GM12878 (cell line): ENCODE measurements around the gene LRRC2. TPM values are rescaled to one million over a fixed set of nuclear protein-coding genes. Genes with fewer than 3 reads are reported as not detected.

Experiments used
- ATAC-seq: fragments of 200-7000 bp; cut with Tn5 transposase; 3 replicates; pipeline ENCODE4 v1.9.1; 2020; ENCODE audit warnings: mild to moderate bottlenecking, moderate library complexity
- BruUV-seq: library from RNA; stranded (reverse); fragments of 400-500 nt; replicated peaks from 2 replicates; lab custom pipeline; 2021; lab: Mats Ljungman, UMichigan
- CTCF ChIA-PET: fragments of 300-600 bp; sonication (Branson Sonifier 250); formaldehyde crosslinking; extraction: SDS; loops from one replicate; lab custom pipeline; 2021; ENCODE audit warnings: inconsistent platforms; lab: Yijun Ruan, JAX
- POLR2A ChIA-PET: fragments of 350-600 bp; formaldehyde crosslinking; extraction: SDS; loops from one replicate; lab custom pipeline; 2021; ENCODE audit warnings: inconsistent platforms; lab: Charles Lee
- RAD21 ChIA-PET: fragments of 300-600 bp; sonication (Branson Sonifier 250); formaldehyde crosslinking; loops from one replicate; lab custom pipeline; 2023; ENCODE audit warnings: antibody characterized with exemption; ENCODE audit not compliant: unreplicated experiment; lab: Charles Lee
- SMC1A ChIA-PET: fragments of 300-600 bp; sonication (Branson Sonifier 250); formaldehyde crosslinking; loops from one replicate; lab custom pipeline; 2023; ENCODE audit not compliant: unreplicated experiment, uncharacterized antibody; lab: Charles Lee
- DNase-seq: peaks from one replicate; pipeline ENCODE4 v3.0.0-alpha.2; 2011; ENCODE audit warnings: low read depth, low spot score
- FAIRE-seq: peaks from 3 replicates; lab custom pipeline; 2011; peaks lifted over from hg19 to GRCh38; lab: Jason Lieb, UNC
- H2AFZ ChIP-seq: 2 replicates; pipeline ENCODE4 v1.6.0; 2011; ENCODE audit warnings: low read depth, low read length, control low read depth; ENCODE audit not compliant: control insufficient read depth
- H3K27ac ChIP-seq: 2 replicates; pipeline ENCODE4 v1.5.1; 2011; ENCODE audit warnings: control low read depth; ENCODE audit not compliant: control insufficient read depth, insufficient read depth
- H3K27me3 ChIP-seq, 2 experiments: replicated peaks in 1 of 2; 2 replicates each; pipeline versions ENCODE4 v1.6.0 to v1.6.1; 2011; ENCODE audit warnings: low read length in 1 of 2; ENCODE audit not compliant: control insufficient read depth in 2 of 2, insufficient read depth in 2 of 2
- H3K36me3 ChIP-seq, 2 experiments: 2 replicates each; pipeline ENCODE4 v1.5.1; 2011; ENCODE audit warnings: low read length in 1 of 2; ENCODE audit not compliant: control insufficient read depth in 2 of 2, insufficient read depth in 2 of 2
- H3K4me1 ChIP-seq: 2 replicates; pipeline ENCODE4 v1.6.1; 2011; ENCODE audit warnings: mild to moderate bottlenecking, low read length, moderate library complexity, mixed read lengths; ENCODE audit not compliant: control insufficient read depth, insufficient read depth
- H3K4me2 ChIP-seq: 2 replicates; pipeline ENCODE4 v1.6.0; 2011; ENCODE audit warnings: control low read depth; ENCODE audit not compliant: control insufficient read depth, insufficient read depth
- H3K4me3 ChIP-seq: fragments of 200-600 bp; sonication (generic); 2 replicates; pipeline ENCODE4 v1.5.1; 2016
- H3K79me2 ChIP-seq: 2 replicates; pipeline ENCODE4 v1.6.0; 2011; ENCODE audit warnings: low read length; ENCODE audit not compliant: control insufficient read depth, insufficient read depth
- H3K9ac ChIP-seq: 2 replicates; pipeline ENCODE4 v1.8.0; 2011; ENCODE audit warnings: low read length, control low read depth, mixed read lengths; ENCODE audit not compliant: control insufficient read depth, insufficient read depth
- H3K9me3 ChIP-seq: replicated peaks from 3 replicates; pipeline ENCODE4 v1.5.1; 2011; ENCODE audit warnings: mild to moderate bottlenecking, low read length; ENCODE audit not compliant: control insufficient read depth, insufficient read depth
- H4K20me1 ChIP-seq: 2 replicates; pipeline ENCODE4 v1.6.0; 2011; ENCODE audit not compliant: control insufficient read depth, insufficient read depth
- BMI1 ChIP-seq: fragments of 450-650 bp; IDR thresholded peaks from 2 replicates; pipeline ENCODE4 v1.6.1; 2016; ENCODE audit warnings: mild to moderate bottlenecking, moderate library complexity, borderline replicate concordance
- BRCA1 ChIP-seq: IDR thresholded peaks from 2 replicates; pipeline ENCODE4 v1.6.1; 2011; ENCODE audit warnings: low read depth, low read length, improper control_type of control experiment
- CHD2 ChIP-seq: IDR thresholded peaks from 2 replicates; pipeline ENCODE4 v1.6.1; 2011; ENCODE audit warnings: low read depth, low read length, improper control_type of control experiment, borderline replicate concordance
- CREB1 ChIP-seq: IDR thresholded peaks from 2 replicates; pipeline ENCODE4 v1.6.1; 2012; ENCODE audit warnings: low read depth, mild to moderate bottlenecking, inconsistent platforms
- MYB ChIP-seq: fragments of 150-350 bp; IDR thresholded peaks from 2 replicates; pipeline ENCODE4 v1.6.1; 2014; ENCODE audit warnings: mild to moderate bottlenecking, low read depth, low read length, borderline replicate concordance
- POLR2AphosphoS5 ChIP-seq: IDR thresholded peaks from 2 replicates; pipeline ENCODE4 v1.6.1; 2011; ENCODE audit warnings: mild to moderate bottlenecking, low read length, inconsistent platforms
- SREBF1 ChIP-seq: IDR thresholded peaks from 2 replicates; pipeline ENCODE4 v1.6.1; 2012; ENCODE audit warnings: mild to moderate bottlenecking, low read length
- ZNF592 ChIP-seq: fragments of 450-650 bp; IDR thresholded peaks from 2 replicates; pipeline ENCODE4 v1.6.1; 2017; ENCODE audit warnings: mild to moderate bottlenecking, moderate library complexity
- WGBS: methylation state at CpG from one replicate; pipeline ENCODE4 v1.1.6; 2016; ENCODE audit warnings: low lambda C conversion rate; ENCODE audit not compliant: insufficient replicate concordance, insufficient coverage; ENCODE audit errors: missing lambda C conversion rate; 5-methylcytosine and 5-hydroxymethylcytosine counted together
- in situ Hi-C: fragments of 300-500 bp; cut with MboI; formaldehyde crosslinking; loops from 9 replicates; pipeline ENCODE4 v1.14.3; 2018; ENCODE audit warnings: mixed read lengths
- intact Hi-C: fragments of 100-400 bp; cut with micrococcal nuclease; formaldehyde crosslinking; loops from one replicate; pipeline ENCODE4 v1.14.2; 2022; ENCODE audit not compliant: unreplicated experiment
- polyA plus RNA-seq, 11 experiments: library from polyadenylated mRNA; depleted of rRNA in 4 of 11; unstranded in 6 of 11; stranded (reverse) in 5 of 11; fragments of >200 nt; fragmentation: Nextera tagmentation in 4 of 11; fragmentation: Illumina TruSeq in 1 of 11; extraction: Ambion mirVana in 4 of 11; extraction: Trizol in 1 of 11; gene quantifications; 1 replicate in 1 of 11; 2 replicates in 10 of 11; pipeline versions ENCODE4 v1.2.1 to v1.2.3, GENCODE V29; 2011 to 2016; ENCODE audit warnings: inconsistent platforms in 2 of 11, missing spikeins in 2 of 11, low read depth in 1 of 11
- total RNA-seq, 4 experiments: library from RNA; depleted of rRNA in 3 of 4; stranded (reverse); fragments of >200 nt in 3 of 4; fragmentation: Illumina TruSeq in 1 of 4; extraction: Trizol in 1 of 4; gene quantifications; 2 replicates each; pipeline versions ENCODE4 v1.2.1 to v1.2.3, GENCODE V29; 2013 to 2021
- TF ChIP-seq, protein P1 (sequence below): fragments of 450-650 bp; IDR thresholded peaks from 2 replicates; pipeline ENCODE4 v1.6.1; 2016; ENCODE audit warnings: mild to moderate bottlenecking
- TF ChIP-seq, protein P2 (sequence below): fragments of 450-650 bp; formaldehyde crosslinking; IDR thresholded peaks from 2 replicates; pipeline ENCODE4 v1.4.0; 2022; ENCODE audit warnings: mild to moderate bottlenecking, moderate library complexity

LRRC2 gene
- total and polyA plus RNA-seq, 10 of the 15 experiments (the other 5 are each of a cell fraction or from before 2014, with no cell fraction given) = not detected

DNA sequence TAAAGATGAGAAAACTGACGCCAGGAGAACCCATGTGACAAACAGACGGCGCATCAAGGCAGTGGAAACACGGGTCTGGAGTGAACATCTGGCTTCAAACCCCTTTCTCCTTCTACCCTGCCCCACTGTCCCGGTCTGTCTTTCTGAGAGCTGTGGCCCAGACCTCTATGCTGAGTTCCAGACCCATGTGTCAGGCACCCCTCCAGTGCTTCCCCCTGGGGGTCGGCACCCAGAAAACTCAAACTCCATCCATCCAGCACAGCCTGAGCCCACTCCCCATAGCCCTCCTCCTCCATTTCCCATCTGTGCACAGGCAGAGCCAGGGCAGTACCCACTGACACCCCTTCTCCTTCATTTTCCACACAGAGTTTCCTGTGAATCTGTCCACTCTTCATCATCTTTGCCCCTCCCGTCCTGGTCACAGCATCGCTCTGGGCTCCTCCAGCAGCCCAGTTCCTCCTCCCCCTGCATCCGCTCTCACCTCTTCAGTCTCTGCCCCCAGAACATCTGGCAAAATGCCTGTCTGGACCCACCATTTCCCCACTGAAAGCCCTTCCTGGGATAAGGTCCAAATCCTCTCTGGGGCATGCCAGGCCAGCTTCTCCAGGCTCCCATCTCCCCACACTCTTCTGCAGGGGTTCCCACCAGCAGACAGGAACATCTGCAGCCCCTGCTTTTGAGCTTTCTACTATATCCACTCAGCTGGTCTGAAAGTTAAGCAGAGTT lies 49.1 kb upstream of the LRRC2 start:
- ChIA-PET POLR2A (no interaction called here), CTCF (interaction anchor here (1.1 to 1.5 kb wide), 3 partner anchors 14 to 127 kb away, joined by 3 to 4 read pairs (median 4); no protein-coding TSS in a partner anchor), SMC1A (interaction anchor here (0.5 to 1.2 kb wide), 2 partner anchors 9 to 31 kb away, joined by 3 read pairs; no protein-coding TSS in a partner anchor), RAD21 (interaction anchor here (1.1 kb wide), 1 partner anchor 14 kb away, joined by 4 read pairs; no protein-coding TSS in a partner anchor)
- DNase-seq (no peak), FAIRE-seq (no peak), ATAC-seq (no peak)
- Histone ChIP-seq H3K4me3 (no peak overlapping the region), H3K9me3 (no peaks in the 10 kb centered on the region), H3K4me1 (no peaks in the 10 kb centered on the region), H3K79me2 (no peaks in the 10 kb centered on the region), H3K27me3 (peaks cover 5 to 10% of the 10 kb centered on the region in 2 experiments), H4K20me1 (no peaks in the 10 kb centered on the region), H3K27ac (no peak overlapping the region), H3K9ac (no peak overlapping the region), H3K4me2 (no peak overlapping the region), H3K36me3 (no peaks in the 10 kb centered on the region), H2AFZ (no peak overlapping the region)
- intact Hi-C loops (no loop called here), in situ Hi-C loops (no loop called here)
- BruUV-seq = no TSS peak
- 54% methylated on average over 9 of the region's 9 CpGs for WGBS
- TF ChIP-seq BRCA1 (no peak), SREBF1 (no peak), ZNF592 (no peak), MYB (no peak), POLR2AphosphoS5 (no peak), CHD2 (no peak), BMI1 (no peak), CREB1 (no peak)
- TF ChIP-seq, protein P1, sequence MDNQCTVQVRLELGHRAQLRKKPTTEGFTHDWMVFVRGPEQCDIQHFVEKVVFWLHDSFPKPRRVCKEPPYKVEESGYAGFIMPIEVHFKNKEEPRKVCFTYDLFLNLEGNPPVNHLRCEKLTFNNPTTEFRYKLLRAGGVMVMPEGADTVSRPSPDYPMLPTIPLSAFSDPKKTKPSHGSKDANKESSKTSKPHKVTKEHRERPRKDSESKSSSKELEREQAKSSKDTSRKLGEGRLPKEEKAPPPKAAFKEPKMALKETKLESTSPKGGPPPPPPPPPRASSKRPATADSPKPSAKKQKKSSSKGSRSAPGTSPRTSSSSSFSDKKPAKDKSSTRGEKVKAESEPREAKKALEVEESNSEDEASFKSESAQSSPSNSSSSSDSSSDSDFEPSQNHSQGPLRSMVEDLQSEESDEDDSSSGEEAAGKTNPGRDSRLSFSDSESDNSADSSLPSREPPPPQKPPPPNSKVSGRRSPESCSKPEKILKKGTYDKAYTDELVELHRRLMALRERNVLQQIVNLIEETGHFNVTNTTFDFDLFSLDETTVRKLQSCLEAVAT = no peak
- TF ChIP-seq, protein P2, sequence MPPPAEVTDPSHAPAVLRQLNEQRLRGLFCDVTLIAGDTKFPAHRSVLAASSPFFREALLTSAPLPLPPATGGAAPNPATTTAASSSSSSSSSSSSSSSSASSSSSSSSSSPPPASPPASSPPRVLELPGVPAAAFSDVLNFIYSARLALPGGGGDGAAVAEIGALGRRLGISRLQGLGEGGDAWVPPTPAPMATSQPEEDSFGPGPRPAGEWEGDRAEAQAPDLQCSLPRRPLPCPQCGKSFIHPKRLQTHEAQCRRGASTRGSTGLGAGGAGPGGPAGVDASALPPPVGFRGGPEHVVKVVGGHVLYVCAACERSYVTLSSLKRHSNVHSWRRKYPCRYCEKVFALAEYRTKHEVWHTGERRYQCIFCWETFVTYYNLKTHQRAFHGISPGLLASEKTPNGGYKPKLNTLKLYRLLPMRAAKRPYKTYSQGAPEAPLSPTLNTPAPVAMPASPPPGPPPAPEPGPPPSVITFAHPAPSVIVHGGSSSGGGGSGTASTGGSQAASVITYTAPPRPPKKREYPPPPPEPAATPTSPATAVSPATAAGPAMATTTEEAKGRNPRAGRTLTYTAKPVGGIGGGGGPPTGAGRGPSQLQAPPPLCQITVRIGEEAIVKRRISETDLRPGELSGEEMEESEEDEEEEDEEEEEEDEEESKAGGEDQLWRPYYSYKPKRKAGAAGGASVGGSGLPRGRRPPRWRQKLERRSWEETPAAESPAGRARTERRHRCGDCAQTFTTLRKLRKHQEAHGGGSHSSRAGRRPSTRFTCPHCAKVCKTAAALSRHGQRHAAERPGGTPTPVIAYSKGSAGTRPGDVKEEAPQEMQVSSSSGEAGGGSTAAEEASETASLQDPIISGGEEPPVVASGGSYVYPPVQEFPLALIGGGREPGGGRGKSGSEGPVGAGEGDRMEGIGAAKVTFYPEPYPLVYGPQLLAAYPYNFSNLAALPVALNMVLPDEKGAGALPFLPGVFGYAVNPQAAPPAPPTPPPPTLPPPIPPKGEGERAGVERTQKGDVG (CRISPR knock-in tag) = no peak
